Measurements from ENCODE around the gene AHDC1. TPM values are rescaled to one million over a fixed set of nuclear protein-coding genes. Genes with fewer than 3 reads are reported as not detected.
A peak's percentile ranks its signal among the peaks of the same experiment; 100 is the strongest.

Gene AHDC1, protein sequence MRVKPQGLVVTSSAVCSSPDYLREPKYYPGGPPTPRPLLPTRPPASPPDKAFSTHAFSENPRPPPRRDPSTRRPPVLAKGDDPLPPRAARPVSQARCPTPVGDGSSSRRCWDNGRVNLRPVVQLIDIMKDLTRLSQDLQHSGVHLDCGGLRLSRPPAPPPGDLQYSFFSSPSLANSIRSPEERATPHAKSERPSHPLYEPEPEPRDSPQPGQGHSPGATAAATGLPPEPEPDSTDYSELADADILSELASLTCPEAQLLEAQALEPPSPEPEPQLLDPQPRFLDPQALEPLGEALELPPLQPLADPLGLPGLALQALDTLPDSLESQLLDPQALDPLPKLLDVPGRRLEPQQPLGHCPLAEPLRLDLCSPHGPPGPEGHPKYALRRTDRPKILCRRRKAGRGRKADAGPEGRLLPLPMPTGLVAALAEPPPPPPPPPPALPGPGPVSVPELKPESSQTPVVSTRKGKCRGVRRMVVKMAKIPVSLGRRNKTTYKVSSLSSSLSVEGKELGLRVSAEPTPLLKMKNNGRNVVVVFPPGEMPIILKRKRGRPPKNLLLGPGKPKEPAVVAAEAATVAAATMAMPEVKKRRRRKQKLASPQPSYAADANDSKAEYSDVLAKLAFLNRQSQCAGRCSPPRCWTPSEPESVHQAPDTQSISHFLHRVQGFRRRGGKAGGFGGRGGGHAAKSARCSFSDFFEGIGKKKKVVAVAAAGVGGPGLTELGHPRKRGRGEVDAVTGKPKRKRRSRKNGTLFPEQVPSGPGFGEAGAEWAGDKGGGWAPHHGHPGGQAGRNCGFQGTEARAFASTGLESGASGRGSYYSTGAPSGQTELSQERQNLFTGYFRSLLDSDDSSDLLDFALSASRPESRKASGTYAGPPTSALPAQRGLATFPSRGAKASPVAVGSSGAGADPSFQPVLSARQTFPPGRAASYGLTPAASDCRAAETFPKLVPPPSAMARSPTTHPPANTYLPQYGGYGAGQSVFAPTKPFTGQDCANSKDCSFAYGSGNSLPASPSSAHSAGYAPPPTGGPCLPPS (N-terminal part only)
- 31.6 to 49.0 TPM (median 32.6 TPM) in 3 replicates for total RNA-seq (2021)
- Bru-seq, nascent RNA: percentile 64 among the genes with signal in this experiment
- long read RNA-seq, experiment 1, partial matches to known transcripts: 16 of 26 reads
- long read RNA-seq, experiment 1, other reads (novel, unspliced or antisense): 10 of 26 reads
- long read RNA-seq, experiment 2, partial matches to known transcripts: 14 of 19 reads
- long read RNA-seq, experiment 2, other reads (novel, unspliced or antisense): 5 of 19 reads
- long read RNA-seq, experiment 3, partial matches to known transcripts: 0 of 1 reads
- long read RNA-seq, experiment 3, other reads (novel, unspliced or antisense): 1 of 1 reads

DNA sequence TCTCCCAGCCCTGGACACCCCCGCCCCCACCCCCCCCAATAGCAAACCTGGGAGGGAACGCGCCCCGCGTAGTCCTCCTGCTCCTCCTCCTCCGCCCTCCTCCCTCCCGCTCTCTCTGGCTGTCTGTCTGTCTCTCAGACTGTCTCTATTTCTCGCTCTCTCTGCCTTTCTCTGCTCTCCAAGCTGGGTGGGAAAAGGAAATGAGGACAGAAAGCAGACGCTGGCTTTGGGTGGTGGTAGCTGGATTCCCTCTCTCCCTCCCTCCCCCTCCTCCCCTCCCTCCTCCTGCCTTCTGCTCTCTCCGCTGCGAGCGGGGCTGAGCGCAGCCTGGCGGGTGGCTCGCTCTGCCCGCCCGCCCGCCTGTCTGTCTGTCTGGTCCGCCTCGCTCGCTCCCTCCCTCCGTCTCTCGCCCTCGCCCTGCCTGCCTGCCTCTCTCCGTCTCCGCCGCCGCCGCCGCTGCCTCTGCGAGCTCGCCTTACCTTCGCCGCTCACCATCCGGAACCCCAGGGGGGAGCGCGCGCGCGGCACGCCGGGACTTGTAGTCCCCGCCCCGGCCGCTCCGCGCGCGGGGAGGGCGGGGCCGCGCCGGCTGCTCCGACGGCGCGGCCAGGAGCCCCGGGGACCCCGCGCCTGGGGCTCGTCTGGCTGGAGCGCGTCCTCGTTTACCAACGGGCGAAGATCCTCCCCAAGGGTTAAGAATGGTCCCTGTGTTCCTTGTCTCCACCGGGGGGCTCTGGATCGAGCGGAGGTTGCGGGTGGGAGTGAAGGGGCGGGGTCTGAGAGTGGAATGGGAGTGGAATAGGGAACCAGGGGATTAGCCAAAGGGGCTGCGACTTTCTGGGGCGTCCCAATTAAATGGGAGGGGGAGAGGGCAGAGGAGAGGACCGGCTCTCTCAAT, at the start of gene AHDC1:
Gene AHDC1, minus strand, starts transcription at position 464 of the 898 bp plus-strand sequence. CDS start 52,029 bp downstream, outside the sequence.
- TF ChIP-seq, protein P1, sequence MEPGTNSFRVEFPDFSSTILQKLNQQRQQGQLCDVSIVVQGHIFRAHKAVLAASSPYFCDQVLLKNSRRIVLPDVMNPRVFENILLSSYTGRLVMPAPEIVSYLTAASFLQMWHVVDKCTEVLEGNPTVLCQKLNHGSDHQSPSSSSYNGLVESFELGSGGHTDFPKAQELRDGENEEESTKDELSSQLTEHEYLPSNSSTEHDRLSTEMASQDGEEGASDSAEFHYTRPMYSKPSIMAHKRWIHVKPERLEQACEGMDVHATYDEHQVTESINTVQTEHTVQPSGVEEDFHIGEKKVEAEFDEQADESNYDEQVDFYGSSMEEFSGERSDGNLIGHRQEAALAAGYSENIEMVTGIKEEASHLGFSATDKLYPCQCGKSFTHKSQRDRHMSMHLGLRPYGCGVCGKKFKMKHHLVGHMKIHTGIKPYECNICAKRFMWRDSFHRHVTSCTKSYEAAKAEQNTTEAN (CRISPR knock-in tag; IDR thresholded peaks at IDR 0.05): no peak
- peak; percentile 31; the same call in 1 of the 2 replicates for TF ChIP-seq ETV6 (CRISPR knock-in tag; IDR thresholded peaks at IDR 0.05)
- peak; percentile 92; the same call in 1 of the 2 replicates for TF ChIP-seq ZNF263 (CRISPR knock-in tag; IDR thresholded peaks at IDR 0.05; ENCODE audit: low read depth)
- TF ChIP-seq, protein P2, sequence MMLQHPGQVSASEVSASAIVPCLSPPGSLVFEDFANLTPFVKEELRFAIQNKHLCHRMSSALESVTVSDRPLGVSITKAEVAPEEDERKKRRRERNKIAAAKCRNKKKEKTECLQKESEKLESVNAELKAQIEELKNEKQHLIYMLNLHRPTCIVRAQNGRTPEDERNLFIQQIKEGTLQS (CRISPR knock-in tag; conservative IDR thresholded peaks at IDR 0.05): no peak
- no peak for TF ChIP-seq TEAD1 (CRISPR knock-in tag; IDR thresholded peaks at IDR 0.05)
- TF ChIP-seq, protein P3, sequence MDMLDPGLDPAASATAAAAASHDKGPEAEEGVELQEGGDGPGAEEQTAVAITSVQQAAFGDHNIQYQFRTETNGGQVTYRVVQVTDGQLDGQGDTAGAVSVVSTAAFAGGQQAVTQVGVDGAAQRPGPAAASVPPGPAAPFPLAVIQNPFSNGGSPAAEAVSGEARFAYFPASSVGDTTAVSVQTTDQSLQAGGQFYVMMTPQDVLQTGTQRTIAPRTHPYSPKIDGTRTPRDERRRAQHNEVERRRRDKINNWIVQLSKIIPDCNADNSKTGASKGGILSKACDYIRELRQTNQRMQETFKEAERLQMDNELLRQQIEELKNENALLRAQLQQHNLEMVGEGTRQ (CRISPR knock-in tag; IDR thresholded peaks at IDR 0.05): peak; percentile 10; the same call in 1 of the 2 replicates
- TF ChIP-seq, protein P4, sequence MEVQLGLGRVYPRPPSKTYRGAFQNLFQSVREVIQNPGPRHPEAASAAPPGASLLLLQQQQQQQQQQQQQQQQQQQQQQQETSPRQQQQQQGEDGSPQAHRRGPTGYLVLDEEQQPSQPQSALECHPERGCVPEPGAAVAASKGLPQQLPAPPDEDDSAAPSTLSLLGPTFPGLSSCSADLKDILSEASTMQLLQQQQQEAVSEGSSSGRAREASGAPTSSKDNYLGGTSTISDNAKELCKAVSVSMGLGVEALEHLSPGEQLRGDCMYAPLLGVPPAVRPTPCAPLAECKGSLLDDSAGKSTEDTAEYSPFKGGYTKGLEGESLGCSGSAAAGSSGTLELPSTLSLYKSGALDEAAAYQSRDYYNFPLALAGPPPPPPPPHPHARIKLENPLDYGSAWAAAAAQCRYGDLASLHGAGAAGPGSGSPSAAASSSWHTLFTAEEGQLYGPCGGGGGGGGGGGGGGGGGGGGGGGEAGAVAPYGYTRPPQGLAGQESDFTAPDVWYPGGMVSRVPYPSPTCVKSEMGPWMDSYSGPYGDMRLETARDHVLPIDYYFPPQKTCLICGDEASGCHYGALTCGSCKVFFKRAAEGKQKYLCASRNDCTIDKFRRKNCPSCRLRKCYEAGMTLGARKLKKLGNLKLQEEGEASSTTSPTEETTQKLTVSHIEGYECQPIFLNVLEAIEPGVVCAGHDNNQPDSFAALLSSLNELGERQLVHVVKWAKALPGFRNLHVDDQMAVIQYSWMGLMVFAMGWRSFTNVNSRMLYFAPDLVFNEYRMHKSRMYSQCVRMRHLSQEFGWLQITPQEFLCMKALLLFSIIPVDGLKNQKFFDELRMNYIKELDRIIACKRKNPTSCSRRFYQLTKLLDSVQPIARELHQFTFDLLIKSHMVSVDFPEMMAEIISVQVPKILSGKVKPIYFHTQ (CRISPR knock-in tag; IDR thresholded peaks at IDR 0.05): no peak
- peak; percentile 46; the same call in 1 of the 2 replicates for TF ChIP-seq FOXK1 (CRISPR knock-in tag; IDR thresholded peaks at IDR 0.05)
- TF ChIP-seq NR2C2 (CRISPR knock-in tag; IDR thresholded peaks at IDR 0.05): no peak
- TF ChIP-seq, protein P5, sequence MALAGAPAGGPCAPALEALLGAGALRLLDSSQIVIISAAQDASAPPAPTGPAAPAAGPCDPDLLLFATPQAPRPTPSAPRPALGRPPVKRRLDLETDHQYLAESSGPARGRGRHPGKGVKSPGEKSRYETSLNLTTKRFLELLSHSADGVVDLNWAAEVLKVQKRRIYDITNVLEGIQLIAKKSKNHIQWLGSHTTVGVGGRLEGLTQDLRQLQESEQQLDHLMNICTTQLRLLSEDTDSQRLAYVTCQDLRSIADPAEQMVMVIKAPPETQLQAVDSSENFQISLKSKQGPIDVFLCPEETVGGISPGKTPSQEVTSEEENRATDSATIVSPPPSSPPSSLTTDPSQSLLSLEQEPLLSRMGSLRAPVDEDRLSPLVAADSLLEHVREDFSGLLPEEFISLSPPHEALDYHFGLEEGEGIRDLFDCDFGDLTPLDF (CRISPR knock-in tag; IDR thresholded peaks at IDR 0.05): 0 out of 2 replicates have a peak, but pooled peaks have one; percentile 34
- 0 out of 2 replicates have a peak, but pooled peaks have one; percentile 46 for TF ChIP-seq SP1 (CRISPR knock-in tag; conservative IDR thresholded peaks at IDR 0.05)
- ChIA-PET POLR2A (interaction anchor here (0.6 to 6.5 kb wide), 9 partner anchors 28 to 853 kb away, joined by 3 to 33 read pairs (median 4); partner anchors contain the start of gene FAM76A), CTCF (interaction anchor here (0.6 to 16.7 kb wide), 24 partner anchors 10 to 464 kb away, joined by 3 to 376 read pairs (median 14); partner anchors contain the start of gene WASF2)
- no peaks in the 10 kb centered on the region for H3K36me3 Mint-ChIP-seq
- H3K4me3 Mint-ChIP-seq: peak within 1 kb of the TSS; percentile 92
- peak; percentile 96 for DNase-seq (ENCODE audit: low spot score)
- no peaks in the 10 kb centered on the region; the same call in 1 of the 2 replicates for H3K27me3 Mint-ChIP-seq (ENCODE audit: low read depth)
- peaks cover 61% of the 10 kb centered on the region for H3K4me1 Mint-ChIP-seq
- peak within 1 kb of the TSS; percentile 88 for H3K27ac Mint-ChIP-seq
- H3K9me3 Mint-ChIP-seq: no peaks in the 10 kb centered on the region
- peak; percentile 11 for ATAC-seq

Data from WTC11 (cell line).